ENCODE data around the gene FKTN.
"Not testable (repeated sequence)": the region's sequence is repeated elsewhere in the genome, so short reads cannot be mapped to it uniquely, and the experiment has no call there.

FKTN gene

GRCh38 chr9:105557804-105558610 is at the start of gene FKTN:
TSS of gene FKTN (plus strand) at chr9:105558131. CDS start at chr9:105575033, 16,902 bp downstream.
- DNase-seq: peak; percentile 58

- no peak for DNase-seq
These were observed 49.4 kb upstream of the FKTN start for GRCh38 chr9:105508530-105508929.

GRCh38 chr9:105510024-105510423 is 47.9 kb upstream of the FKTN start:
- DNase-seq: no peak

- DNase-seq: no peak
These were observed 46.5 kb upstream of the FKTN start for GRCh38 chr9:105511446-105511845.

- DNase-seq: no peak
These were observed 42.0 kb upstream of the FKTN start for GRCh38 chr9:105515811-105516413.

GRCh38 chr9:105519710-105520369 is 38.1 kb upstream of the FKTN start:
- not testable (repeated sequence) for DNase-seq

GRCh38 chr9:105520992-105521391 is 36.9 kb upstream of the FKTN start:
- not testable (repeated sequence) for DNase-seq

GRCh38 chr9:105522618-105523385 is 35.1 kb upstream of the FKTN start:
- not testable (repeated sequence) for DNase-seq

- no peak for DNase-seq
These were observed 26.4 kb upstream of the FKTN start for GRCh38 chr9:105531530-105531929.

GRCh38 chr9:105535920-105536668 is 21.8 kb upstream of the FKTN start:
- no peak for DNase-seq

- DNase-seq: no peak
These were observed 18.5 kb upstream of the FKTN start for GRCh38 chr9:105539452-105539851.

- no peak for DNase-seq
These were observed 16.1 kb upstream of the FKTN start for GRCh38 chr9:105541838-105542237.

GRCh38 chr9:105554042-105554441 is 3.9 kb upstream of the FKTN start:
- no peak for DNase-seq

- no peak for DNase-seq
These were observed 14.5 kb downstream of the FKTN start for GRCh38 chr9:105572455-105572854.

- not testable (repeated sequence) for DNase-seq
These were observed 22.0 kb downstream of the FKTN start for GRCh38 chr9:105579952-105580351.

- not testable (repeated sequence) for DNase-seq
These were observed 23.6 kb downstream of the FKTN start for GRCh38 chr9:105581550-105581949.

GRCh38 chr9:105593145-105593544 is 35.2 kb downstream of the FKTN start:
- DNase-seq: no peak

- peak; percentile 41 for DNase-seq
These were observed 51.0 kb downstream of the FKTN start for GRCh38 chr9:105608721-105609598.

- peak; percentile 18 for DNase-seq
These were observed 63.1 kb downstream of the FKTN start for GRCh38 chr9:105621001-105621400.

- no peak for DNase-seq
These were observed 67.2 kb downstream of the FKTN start for GRCh38 chr9:105625088-105625487.

GRCh38 chr9:105632807-105633206 is 74.9 kb downstream of the FKTN start:
- DNase-seq: no peak

All from NCI-H1694 (cell line).